MCF 10A (cell line): ENCODE measurements around the gene C1QL3. TPM values are rescaled to one million over a fixed set of nuclear protein-coding genes. Genes with fewer than 3 reads are reported as not detected.

Experiments
- BruUV-seq: library from RNA; stranded (reverse); fragments of 400-500 nt; replicated peaks from 2 replicates; lab custom pipeline; 2021; lab: Mats Ljungman, UMichigan
- CTCF ChIA-PET: fragments of 300-600 bp; sonication (Branson Sonifier 250); formaldehyde crosslinking; extraction: SDS; loops from one replicate; lab custom pipeline; 2021; ENCODE audit warnings: antibody characterized with exemption, inconsistent platforms; lab: Yijun Ruan, JAX
- POLR2A ChIA-PET: fragments of 300-600, 350-650 bp; sonication (Branson Sonifier 250); formaldehyde crosslinking; extraction: SDS; loops from one replicate; lab custom pipeline; 2020; ENCODE audit warnings: antibody characterized with exemption, inconsistent platforms; lab: Yijun Ruan, JAX
- DNase-seq: peaks from one replicate; pipeline ENCODE4 v3.0.0-alpha.2; 2018; ENCODE audit not compliant: unreplicated experiment
- H3K27ac Mint-ChIP-seq: one replicate; pipeline ENCODE4 v1.8.0; 2022; ENCODE audit warnings: mild to moderate bottlenecking, low read depth, mixed read lengths; ENCODE audit not compliant: unreplicated experiment
- H3K27me3 Mint-ChIP-seq: one replicate; pipeline ENCODE4 v1.8.0; 2022; ENCODE audit warnings: mixed read lengths; ENCODE audit not compliant: insufficient read depth, unreplicated experiment
- H3K36me3 Mint-ChIP-seq: one replicate; pipeline ENCODE4 v1.8.0; 2022; ENCODE audit warnings: mild to moderate bottlenecking, moderate library complexity, mixed read lengths; ENCODE audit not compliant: insufficient read depth, unreplicated experiment
- H3K4me1 Mint-ChIP-seq: one replicate; pipeline ENCODE4 v1.8.0; 2022; ENCODE audit warnings: mixed read lengths; ENCODE audit not compliant: insufficient read depth, unreplicated experiment
- H3K4me3 Mint-ChIP-seq: one replicate; pipeline ENCODE4 v1.8.0; 2022; ENCODE audit warnings: mild to moderate bottlenecking, moderate library complexity, mixed read lengths; ENCODE audit not compliant: unreplicated experiment
- H3K9me3 Mint-ChIP-seq: one replicate; pipeline ENCODE4 v1.8.0; 2022; ENCODE audit warnings: mixed read lengths; ENCODE audit not compliant: unreplicated experiment
- intact Hi-C: fragments of 100-400 bp; cut with micrococcal nuclease; formaldehyde crosslinking; loops from 2 replicates; pipeline ENCODE4 v1.14.1; 2022
- total RNA-seq: library from RNA; stranded (reverse); gene quantifications from 2 replicates; pipeline ENCODE4 v1.2.3, GENCODE V29; 2022
- TF ChIP-seq, protein P1 (sequence below): fragments of 200-600 bp; IDR thresholded peaks from one replicate; pipeline ENCODE4 v1.8.0; 2022; ENCODE audit warnings: antibody characterized with exemption, mild to moderate bottlenecking; ENCODE audit not compliant: unreplicated experiment

Gene C1QL3
- total RNA-seq, 1 experiment from 2014 or later: not detected

DNA sequence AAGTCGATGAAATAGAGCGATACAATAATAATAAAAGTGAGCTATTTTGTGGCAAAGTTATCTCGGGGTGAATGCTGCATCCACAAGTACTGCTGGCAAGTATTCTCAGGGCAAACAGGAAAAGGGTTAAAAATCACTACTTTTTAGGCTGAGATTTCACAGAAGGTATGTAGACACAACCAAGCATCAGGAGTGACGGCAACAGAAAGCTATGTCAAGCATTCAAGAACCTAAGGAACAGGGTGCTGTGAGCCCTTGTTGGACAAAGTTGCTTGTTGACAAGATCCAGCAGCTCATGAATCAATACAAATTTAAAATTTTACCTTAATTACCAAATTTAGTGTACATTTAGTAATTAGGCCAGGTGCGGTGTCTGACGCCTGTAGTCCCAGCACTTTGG, 41.2 kb upstream of the C1QL3 start:
- TF ChIP-seq, protein P1, sequence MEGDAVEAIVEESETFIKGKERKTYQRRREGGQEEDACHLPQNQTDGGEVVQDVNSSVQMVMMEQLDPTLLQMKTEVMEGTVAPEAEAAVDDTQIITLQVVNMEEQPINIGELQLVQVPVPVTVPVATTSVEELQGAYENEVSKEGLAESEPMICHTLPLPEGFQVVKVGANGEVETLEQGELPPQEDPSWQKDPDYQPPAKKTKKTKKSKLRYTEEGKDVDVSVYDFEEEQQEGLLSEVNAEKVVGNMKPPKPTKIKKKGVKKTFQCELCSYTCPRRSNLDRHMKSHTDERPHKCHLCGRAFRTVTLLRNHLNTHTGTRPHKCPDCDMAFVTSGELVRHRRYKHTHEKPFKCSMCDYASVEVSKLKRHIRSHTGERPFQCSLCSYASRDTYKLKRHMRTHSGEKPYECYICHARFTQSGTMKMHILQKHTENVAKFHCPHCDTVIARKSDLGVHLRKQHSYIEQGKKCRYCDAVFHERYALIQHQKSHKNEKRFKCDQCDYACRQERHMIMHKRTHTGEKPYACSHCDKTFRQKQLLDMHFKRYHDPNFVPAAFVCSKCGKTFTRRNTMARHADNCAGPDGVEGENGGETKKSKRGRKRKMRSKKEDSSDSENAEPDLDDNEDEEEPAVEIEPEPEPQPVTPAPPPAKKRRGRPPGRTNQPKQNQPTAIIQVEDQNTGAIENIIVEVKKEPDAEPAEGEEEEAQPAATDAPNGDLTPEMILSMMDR: no peak
- no peak for DNase-seq
- intact Hi-C loops: no loop called here
- BruUV-seq: no TSS peak
- Mint-ChIP-seq H3K4me3 (no peak overlapping the region), H3K9me3 (no peaks in the 10 kb centered on the region), H3K36me3 (no peaks in the 10 kb centered on the region), H3K27ac (no peak overlapping the region), H3K4me1 (no peaks in the 10 kb centered on the region), H3K27me3 (no peaks in the 10 kb centered on the region)
- ChIA-PET CTCF (no interaction called here), POLR2A (no interaction called here)

DNA sequence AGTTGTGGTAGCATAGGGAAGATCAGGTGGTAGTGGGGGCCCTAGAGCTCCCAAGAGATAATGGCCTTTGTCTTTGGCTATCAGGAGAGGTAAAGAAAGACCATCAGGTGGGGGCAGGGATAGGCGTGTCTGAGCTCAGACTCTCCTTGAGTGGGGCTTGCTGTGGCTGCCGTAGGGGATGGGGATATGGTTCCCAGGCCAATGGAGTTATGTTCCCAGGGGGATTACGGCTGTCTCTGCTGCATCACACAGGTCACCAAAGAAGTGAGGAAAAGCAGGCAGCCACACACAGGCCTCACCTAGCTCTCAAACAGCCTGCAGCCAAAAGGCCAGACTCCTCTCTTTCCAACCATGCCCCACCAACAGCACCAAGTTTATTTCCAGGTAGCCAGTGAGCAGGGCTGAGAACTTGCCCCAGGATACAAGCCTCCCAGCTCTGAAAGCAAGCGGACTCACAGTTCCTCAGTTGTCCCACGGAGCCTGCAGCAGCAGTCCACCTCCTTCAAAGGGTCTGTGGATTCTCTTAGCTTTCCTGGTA, 37.6 kb upstream of the C1QL3 start:
- H3K36me3 Mint-ChIP-seq: no peaks in the 10 kb centered on the region
- CTCF ChIA-PET: interaction anchor here (0.5 to 1.1 kb wide), 2 partner anchors 13 to 41 kb away, joined by 3 to 4 read pairs; no protein-coding TSS in a partner anchor

DNA sequence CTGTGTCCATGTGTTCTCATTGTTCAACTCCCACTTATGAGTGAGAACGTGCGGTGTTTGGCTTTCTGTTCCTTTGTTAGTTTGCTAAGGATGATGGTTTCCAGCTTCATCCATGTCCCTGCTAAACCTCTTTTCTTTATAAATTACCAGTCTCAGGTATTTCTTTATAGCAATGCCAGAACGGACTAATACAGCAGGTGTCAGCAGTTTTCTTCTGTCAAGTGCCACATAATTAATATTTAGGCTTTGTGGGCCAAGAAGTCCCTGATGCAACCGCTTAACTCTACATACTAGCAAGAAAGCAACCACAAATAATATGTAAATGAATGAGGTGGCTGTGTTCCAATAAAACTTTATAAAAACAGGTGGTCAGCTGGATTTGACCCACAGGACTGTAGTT, 26.3 kb upstream of the C1QL3 start:
- no peak overlapping the region for H3K4me3 Mint-ChIP-seq
- BruUV-seq: no TSS peak
- no peak for DNase-seq
- H3K4me1 Mint-ChIP-seq: peaks cover 5% of the 10 kb centered on the region
- H3K27me3 Mint-ChIP-seq: peaks cover 11% of the 10 kb centered on the region
- intact Hi-C loops: loop anchor here (5.0 kb wide), 1 partner anchor 501 kb away; no protein-coding TSS in a partner anchor
- no peak overlapping the region for H3K27ac Mint-ChIP-seq
- no peaks in the 10 kb centered on the region for H3K36me3 Mint-ChIP-seq
- H3K9me3 Mint-ChIP-seq: no peaks in the 10 kb centered on the region
- TF ChIP-seq, protein P1: no peak
- ChIA-PET CTCF (no interaction called here), POLR2A (no interaction called here)

More for the DNA sequence above, 37.6 kb upstream of the C1QL3 start:
- TF ChIP-seq, protein P1: no peak
- intact Hi-C loops: no loop called here
- Mint-ChIP-seq H3K27me3 (peaks cover 14% of the 10 kb centered on the region), H3K9me3 (no peaks in the 10 kb centered on the region), H3K27ac (no peak overlapping the region), H3K4me3 (no peak overlapping the region), H3K4me1 (no peaks in the 10 kb centered on the region)
- POLR2A ChIA-PET: interaction anchor here (0.7 kb wide), 1 partner anchor 133 kb away, joined by 3 read pairs; no protein-coding TSS in a partner anchor
- no TSS peak for BruUV-seq
- no peak for DNase-seq

DNA sequence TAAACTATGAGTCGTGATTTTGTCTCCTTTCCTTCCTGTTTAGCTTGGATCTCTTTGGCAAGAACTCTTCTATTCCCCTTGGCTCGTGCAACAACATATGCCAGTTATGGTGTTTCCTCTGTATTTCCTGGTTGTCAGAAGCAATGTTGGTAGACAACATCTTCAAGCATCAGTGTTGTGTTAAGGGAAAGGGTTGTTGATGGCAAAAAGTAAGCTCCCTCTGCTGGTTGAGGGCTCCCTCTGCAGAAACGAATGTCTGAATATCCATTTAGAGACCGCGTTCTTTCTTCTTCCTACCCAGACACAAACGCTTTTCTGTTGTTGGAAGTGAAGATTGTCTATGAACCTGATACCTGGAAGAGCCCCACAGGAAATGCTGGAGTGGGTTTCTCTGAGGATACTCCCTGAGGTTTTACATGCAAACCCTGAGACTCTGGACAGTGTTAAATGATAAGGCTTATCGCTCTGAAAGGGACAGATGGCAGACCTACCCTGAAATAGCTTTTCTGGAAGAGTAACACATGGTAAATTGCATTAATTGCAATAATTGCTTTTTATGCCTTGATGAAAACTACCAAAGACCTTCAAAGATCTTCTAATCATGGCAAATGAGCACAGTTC, 23.5 kb upstream of the C1QL3 start:
- ChIA-PET POLR2A (no interaction called here), CTCF (interaction anchor here (0.6 to 3.3 kb wide), 18 partner anchors 8 to 1906 kb away, joined by 3 to 26 read pairs (median 3); no protein-coding TSS in a partner anchor)
- no peak overlapping the region for H3K27ac Mint-ChIP-seq
- BruUV-seq: no TSS peak
- H3K4me3 Mint-ChIP-seq: no peak overlapping the region
- peaks cover 5% of the 10 kb centered on the region for H3K4me1 Mint-ChIP-seq
- no peaks in the 10 kb centered on the region for H3K9me3 Mint-ChIP-seq
- peaks cover 11% of the 10 kb centered on the region for H3K27me3 Mint-ChIP-seq
- DNase-seq: peak; percentile 48
- TF ChIP-seq, protein P1: peak; percentile 40
- no peaks in the 10 kb centered on the region for H3K36me3 Mint-ChIP-seq
- intact Hi-C loops: loop anchor here (1.0 to 5.0 kb wide), 5 partner anchors 108 to 666 kb away; partner anchors contain the start of gene PTER
